Measurements from ENCODE around the gene ATP2A1.

Gene ATP2A1

GRCh38 chr16:28902909-28903308 lies 24.6 kb downstream of the ATP2A1 start:
- Histone ChIP-seq H3K9me3 (replicated peaks in 1 of 11) (no peaks in the 10 kb centered on the region), H3K4me3 (peak overlapping the region in 6 of 10 experiments; percentile 9 to 49 (median 46); a peak in 6 of 20 replicates), H3K4me1 (peaks cover 17 to 63% (median 52%) of the 10 kb centered on the region in 10 experiments), H3K27ac (peak overlapping the region in 9 of 11 experiments; percentile 14 to 82 (median 73); a peak in 17 of 22 replicates), H4K20me1 (peaks cover 0 to 22% (median 0%) of the 10 kb centered on the region in 11 experiments; a peak in 3 of 22 replicates), H3K9ac (peak overlapping the region in 10 of 11 experiments; percentile 24 to 75 (median 59); a peak in 15 of 22 replicates), H3K4me2 (peak overlapping the region; percentile 64 to 89 (median 82)), H3K27me3 (no peaks in the 10 kb centered on the region), H3K36me3 (peaks cover 35 to 58% (median 44%) of the 10 kb centered on the region in 11 experiments)
- TF ChIP-seq Cebpa-rat (IDR thresholded peaks at IDR 0.05), result no peak

- H3K9ac ChIP-seq, result peak overlapping the region in 10 of 11 experiments; percentile 24 to 75 (median 59); a peak in 15 of 22 replicates
- H3K4me2 ChIP-seq, result peak overlapping the region; percentile 64 to 89 (median 82)
- H3K27ac ChIP-seq, result peak overlapping the region in 9 of 11 experiments; percentile 14 to 82 (median 73); a peak in 17 of 22 replicates
- peaks cover 0 to 22% (median 0%) of the 10 kb centered on the region in 11 experiments; a peak in 3 of 22 replicates for H4K20me1 ChIP-seq
- H3K27me3 ChIP-seq, result no peaks in the 10 kb centered on the region
- peak overlapping the region in 6 of 10 experiments; percentile 9 to 49 (median 46); a peak in 6 of 20 replicates for H3K4me3 ChIP-seq
- peaks cover 17 to 69% (median 57%) of the 10 kb centered on the region in 10 experiments for H3K4me1 ChIP-seq
- no peak for TF ChIP-seq Cebpa-rat (IDR thresholded peaks at IDR 0.05)
- H3K36me3 ChIP-seq, result peaks cover 40 to 58% (median 44%) of the 10 kb centered on the region in 11 experiments
- no peaks in the 10 kb centered on the region for H3K9me3 ChIP-seq (replicated peaks in 1 of 11)
Observed at GRCh38 chr16:28903344-28904042, 25.2 kb downstream of the ATP2A1 start.

- Histone ChIP-seq H4K20me1 (peaks cover 0 to 22% (median 0%) of the 10 kb centered on the region in 11 experiments; a peak in 3 of 22 replicates), H3K27me3 (no peaks in the 10 kb centered on the region), H3K9ac (peak overlapping the region in 6 of 11 experiments; percentile 16 to 75 (median 40); a peak in 8 of 22 replicates), H3K4me3 (no peak overlapping the region), H3K4me2 (peak overlapping the region in 8 of 11 experiments; percentile 76 to 89 (median 84); a peak in 12 of 22 replicates), H3K4me1 (peaks cover 17 to 77% (median 62%) of the 10 kb centered on the region in 10 experiments), H3K9me3 (replicated peaks in 1 of 11) (no peaks in the 10 kb centered on the region), H3K27ac (peak overlapping the region in 5 of 11 experiments; percentile 3 to 80 (median 49); a peak in 6 of 22 replicates), H3K36me3 (peaks cover 48 to 60% (median 50%) of the 10 kb centered on the region in 11 experiments)
- no peak for TF ChIP-seq Cebpa-rat (IDR thresholded peaks at IDR 0.05)
Observed at GRCh38 chr16:28904363-28904762, 26.1 kb downstream of the ATP2A1 start.

- no peaks in the 10 kb centered on the region for H3K27me3 ChIP-seq
- peak overlapping the region in 4 of 11 experiments; percentile 34 to 75 (median 40); a peak in 5 of 22 replicates for H3K9ac ChIP-seq
- H3K4me1 ChIP-seq, result peaks cover 17 to 79% (median 62%) of the 10 kb centered on the region in 10 experiments
- H3K9me3 ChIP-seq (replicated peaks in 1 of 11), result no peaks in the 10 kb centered on the region
- no peak for TF ChIP-seq Cebpa-rat (IDR thresholded peaks at IDR 0.05)
- H3K27ac ChIP-seq, result peak overlapping the region in 4 of 11 experiments; percentile 45 to 80 (median 50); a peak in 3 of 22 replicates
- H3K4me2 ChIP-seq, result peak overlapping the region in 6 of 11 experiments; percentile 82 to 89 (median 84); a peak in 7 of 22 replicates
- peaks cover 0 to 22% (median 0%) of the 10 kb centered on the region in 11 experiments; a peak in 3 of 22 replicates for H4K20me1 ChIP-seq
- no peak overlapping the region for H3K4me3 ChIP-seq
- H3K36me3 ChIP-seq, result peaks cover 51 to 64% (median 54%) of the 10 kb centered on the region in 11 experiments
Observed at GRCh38 chr16:28904828-28905227, 26.5 kb downstream of the ATP2A1 start.

- Histone ChIP-seq H3K4me3 (no peak overlapping the region), H3K9ac (peak overlapping the region in 1 of 11 experiments; percentile 34; a peak in 1 of 22 replicates), H3K36me3 (peaks cover 52 to 69% (median 58%) of the 10 kb centered on the region in 11 experiments), H3K4me1 (peaks cover 17 to 79% (median 59%) of the 10 kb centered on the region in 10 experiments), H3K9me3 (replicated peaks in 1 of 11) (no peaks in the 10 kb centered on the region), H3K4me2 (peak overlapping the region in 5 of 11 experiments; percentile 28 to 89 (median 82); a peak in 3 of 22 replicates), H4K20me1 (peaks cover 0 to 22% (median 0%) of the 10 kb centered on the region in 11 experiments; a peak in 3 of 22 replicates), H3K27ac (peak overlapping the region in 3 of 11 experiments; percentile 45 to 80 (median 49); a peak in 2 of 22 replicates), H3K27me3 (no peaks in the 10 kb centered on the region)
- TF ChIP-seq Cebpa-rat (IDR thresholded peaks at IDR 0.05), result no peak
Observed at GRCh38 chr16:28905229-28905754, 27.0 kb downstream of the ATP2A1 start.

- no peak overlapping the region for H3K4me3 ChIP-seq
- no peaks in the 10 kb centered on the region for H3K27me3 ChIP-seq
- H3K4me2 ChIP-seq, result 0 out of 22 replicates have a peak overlapping the region, but pooled peaks of 3 of the 11 experiments have one; percentile 15 to 28 (median 18)
- TF ChIP-seq Cebpa-rat (IDR thresholded peaks at IDR 0.05), result no peak
- H3K27ac ChIP-seq, result peak overlapping the region in 3 of 11 experiments; percentile 14 to 31 (median 17); a peak in 2 of 22 replicates
- peaks cover 56 to 72% (median 64%) of the 10 kb centered on the region in 11 experiments for H3K36me3 ChIP-seq
- H3K9me3 ChIP-seq (replicated peaks in 1 of 11), result no peaks in the 10 kb centered on the region
- H3K9ac ChIP-seq, result 0 out of 22 replicates have a peak overlapping the region, but pooled peaks of 2 of the 11 experiments have one; percentile 8 to 27
- H3K4me1 ChIP-seq, result peaks cover 17 to 79% (median 57%) of the 10 kb centered on the region in 10 experiments
- peaks cover 0 to 22% (median 0%) of the 10 kb centered on the region in 11 experiments; a peak in 3 of 22 replicates for H4K20me1 ChIP-seq
Observed at GRCh38 chr16:28905800-28906372, 27.6 kb downstream of the ATP2A1 start.

- H3K9me3 ChIP-seq (replicated peaks in 1 of 11), result no peaks in the 10 kb centered on the region
- H3K4me2 ChIP-seq, result peak overlapping the region in 5 of 11 experiments; percentile 9 to 44 (median 32); a peak in 6 of 22 replicates
- no peak for TF ChIP-seq Cebpa-rat (IDR thresholded peaks at IDR 0.05)
- peaks cover 76 to 99% (median 93%) of the 10 kb centered on the region in 11 experiments for H3K36me3 ChIP-seq
- peak overlapping the region in 5 of 11 experiments; percentile 18 to 84 (median 81); a peak in 7 of 22 replicates for H3K27ac ChIP-seq
- H3K27me3 ChIP-seq, result no peaks in the 10 kb centered on the region
- H3K4me1 ChIP-seq, result peaks cover 0 to 69% (median 36%) of the 10 kb centered on the region in 10 experiments; a peak in 15 of 20 replicates
- peak overlapping the region in 6 of 11 experiments; percentile 3 to 51 (median 32); a peak in 7 of 22 replicates for H3K9ac ChIP-seq
- H4K20me1 ChIP-seq, result peaks cover 0 to 25% (median 0%) of the 10 kb centered on the region in 11 experiments; a peak in 3 of 22 replicates
- no peak overlapping the region for H3K4me3 ChIP-seq
Observed at GRCh38 chr16:28910086-28911031, 32.1 kb downstream of the ATP2A1 start.

All from BLaER1 treated with 17β-estradiol and CSF1 and Interleukin-3, amounts not matched to agents 10 nM and 100 nM (cell line).